HepG2 (cell line): Measurements from ENCODE around the gene MMP3. TPM values are rescaled to one million over a fixed set of nuclear protein-coding genes. Genes with fewer than 3 reads are reported as not detected.

Experiments
- ZNF652 ChIP-seq: IDR thresholded peaks from 2 replicates; pipeline ENCODE4 v1.6.1; 2016; ENCODE audit warnings: low read depth, borderline replicate concordance
- polyA plus RNA-seq, 8 experiments: library from polyadenylated mRNA; depleted of rRNA in 3 of 8; stranded (reverse) in 7 of 8; unstranded in 1 of 8; fragments of >200 nt; fragmentation: Illumina TruSeq in 4 of 8; extraction: Trizol in 4 of 8; gene quantifications; 2 replicates each; pipeline versions ENCODE4 v1.2.1 to v1.2.3, GENCODE V29; 2011 to 2016; ENCODE audit warnings: low read depth in 4 of 8, missing spikeins in 1 of 8, mixed read lengths in 1 of 8; ENCODE audit not compliant: insufficient read depth in 1 of 8
- total RNA-seq, 5 experiments: library from RNA; depleted of rRNA; stranded (reverse); fragments of >200 nt; fragmentation: Illumina TruSeq; extraction: Trizol; gene quantifications; 2 replicates each; pipeline ENCODE4 v1.2.3, GENCODE V29; 2016; ENCODE audit warnings: low read depth in 1 of 5

MMP3 gene
- total and polyA plus RNA-seq, 2 of the 13 experiments (the other 11 are each of a cell fraction or from before 2014, with no cell fraction given), result 1.2 to 1.5 TPM

GRCh38 chr11:102788334-102788995, 54.9 kb downstream of the MMP3 start (continued):
- no peak for TF ChIP-seq ZNF652 (CRISPR knock-in tag)
- TF ChIP-seq, all 625 proteins: peak for 0

Other genes starting within 250 kb of the MMP3 start
- not detected in 2 replicates for gene MMP20, start 218.3 kb downstream of the MMP3 start, total RNA-seq (2016; rRNA removed; fragmentation: Illumina TruSeq; extraction: Trizol)
- gene MMP20, start 218.3 kb downstream of the MMP3 start, polyA plus RNA-seq (2011; rRNA removed), result 0.05 and 0.12 TPM in 2 replicates
- gene MMP27, start 137.8 kb downstream of the MMP3 start, total RNA-seq (2016; rRNA removed; fragmentation: Illumina TruSeq; extraction: Trizol), result not detected in 2 replicates
- gene MMP27, start 137.8 kb downstream of the MMP3 start, polyA plus RNA-seq (2011; rRNA removed), result not detected in 2 replicates
- gene MMP8, start 118.7 kb downstream of the MMP3 start, total RNA-seq (2016; rRNA removed; fragmentation: Illumina TruSeq; extraction: Trizol), result not detected in 2 replicates
- gene MMP8, start 118.7 kb downstream of the MMP3 start, polyA plus RNA-seq (2011; rRNA removed), result not detected in 2 replicates
- gene MMP10, start 63.0 kb downstream of the MMP3 start, total RNA-seq (2016; rRNA removed; fragmentation: Illumina TruSeq; extraction: Trizol), result not detected in 2 replicates
- gene MMP10, start 63.0 kb downstream of the MMP3 start, polyA plus RNA-seq (2011; rRNA removed), result 0.03 and 0.18 TPM in 2 replicates
- gene MMP1, start 45.4 kb downstream of the MMP3 start, total RNA-seq (2016; rRNA removed; fragmentation: Illumina TruSeq; extraction: Trizol), result 0.09 TPM in 1 of 2 replicates, not detected in the other
- gene MMP1, start 45.4 kb downstream of the MMP3 start, polyA plus RNA-seq (2011; rRNA removed), result 0.21 and 0.30 TPM in 2 replicates
- not detected in 2 replicates for gene MMP12, start 31.4 kb upstream of the MMP3 start, total RNA-seq (2016; rRNA removed; fragmentation: Illumina TruSeq; extraction: Trizol)
- not detected in 2 replicates for gene MMP12, start 31.4 kb upstream of the MMP3 start, polyA plus RNA-seq (2011; rRNA removed)
- not detected in 2 replicates for gene MMP13, start 112.1 kb upstream of the MMP3 start, total RNA-seq (2016; rRNA removed; fragmentation: Illumina TruSeq; extraction: Trizol)
- 0.04 TPM in 1 of 2 replicates, not detected in the other for gene MMP13, start 112.1 kb upstream of the MMP3 start, polyA plus RNA-seq (2011; rRNA removed)
- 46.7 and 57.0 TPM in 2 replicates for gene DCUN1D5, start 248.6 kb upstream of the MMP3 start, total RNA-seq (2016; rRNA removed; fragmentation: Illumina TruSeq; extraction: Trizol)
- gene DCUN1D5, start 248.6 kb upstream of the MMP3 start, polyA plus RNA-seq (2011; rRNA removed), result 24.8 and 32.9 TPM in 2 replicates